Adrenal gland (tissue), 12 donors: ENCODE results near the gene TMPRSS4. TPM values are rescaled to one million over a fixed set of nuclear protein-coding genes. Genes with fewer than 3 reads are reported as not detected.

Experiments used
- DNase-seq, 7 donors: peaks; one replicate each; pipeline ENCODE4 v3.0.0-alpha.2; 2019 to 2020
- H3K27ac ChIP-seq, 5 donors: fragments of 200-600 bp; sonication (generic) in 4 of 5; 1 replicate in 3 of 5; 2 replicates in 2 of 5; pipeline versions ENCODE4 v1.5.1 to v1.8.0; 2016 to 2020; ENCODE audit warnings: mild to moderate bottlenecking in 1 of 5
- H3K27me3 ChIP-seq: fragments of 200-600 bp; 2 replicates; pipeline ENCODE4 v1.8.0; 2021
- H3K36me3 ChIP-seq, 2 donors: fragments of 200-600 bp; replicated peaks in 1 of 2; 1 replicate in 1 of 2; 2 replicates in 1 of 2; pipeline versions ENCODE4 v1.5.1 to v1.8.0; 2018 to 2022
- H3K4me1 ChIP-seq, 2 donors: fragments of 200-600 bp; replicated peaks in 1 of 2; 1 replicate in 1 of 2; 2 replicates in 1 of 2; pipeline versions ENCODE4 v1.5.1 to v1.8.0; 2018 to 2021
- H3K4me3 ChIP-seq, 4 donors: fragments of 200-600 bp; sonication (generic) in 3 of 4; one replicate each; pipeline ENCODE4 v1.5.1; 2016 to 2018
- H3K9me3 ChIP-seq, 3 donors: fragments of 200-600 bp; sonication (generic) in 1 of 3; replicated peaks in 1 of 3; 1 replicate in 2 of 3; 2 replicates in 1 of 3; pipeline versions ENCODE4 v1.5.1 to v1.8.0; 2016 to 2021
- POLR2A ChIP-seq, 2 donors: fragments of 450-650 bp; IDR thresholded peaks; one replicate each; pipeline ENCODE4 v1.6.1; 2017; ENCODE audit warnings: antibody characterized with exemption in 2 of 2, mild to moderate bottlenecking in 2 of 2, moderate library complexity in 1 of 2
- WGBS, 4 donors: extraction: QIAGEN DNeasy Blood & Tissue Kit in 2 of 4; methylation state at CpG; one replicate each; pipeline versions ENCODE4 v1.1.5 to v1.1.7; 2013 to 2017; 5-methylcytosine and 5-hydroxymethylcytosine counted together
- intact Hi-C, 2 donors: fragments of 100-400 bp; cut with DNase I; formaldehyde crosslinking; loops; one replicate each; pipeline versions ENCODE4 v1.14.1 to v1.15.0; 2022 to 2023
- polyA plus RNA-seq, 3 donors: library from polyadenylated mRNA; stranded (reverse); fragments of 200-250 nt in 2 of 3; fragments of 350-450 nt in 1 of 3; fragmentation: Illumina TruSeq in 1 of 3; extraction: RNeasy Lipid Tissue Mini Kit (QIAGEN cat#74804) in 1 of 3; gene quantifications; one replicate each; pipeline ENCODE4 v1.2.3, GENCODE V29; 2013 to 2014
- total RNA-seq, 9 donors: library from RNA; depleted of rRNA in 4 of 9; stranded (reverse); fragments of >200 nt in 4 of 9; fragments of 120-200 nt in 1 of 9; fragmentation: NEBNext Ultra II Directional in 1 of 9; extraction: Animal tissue kit (Norgen Biotek cat#: 25700) in 1 of 9; gene quantifications; one replicate each; pipeline versions ENCODE4 v1.1.0 to v1.2.4, GENCODE V29; 2013 to 2023
- TF ChIP-seq, protein P1 (sequence below), 6 experiments: fragments of 450-650 bp in 4 of 6; fragments of 200-600 bp in 2 of 6; sonication (generic) in 1 of 6; IDR thresholded peaks; 1 replicate in 5 of 6; 2 replicates in 1 of 6; pipeline versions ENCODE4 v1.5.1 to v1.8.0; 2016 to 2021; ENCODE audit warnings: antibody characterized with exemption in 6 of 6, mild to moderate bottlenecking in 2 of 6, moderate library complexity in 1 of 6
- donor health status: healthy with polysubstance abuse.
- donor health status: Bipolar disorder and iron deficiency.
- donor health status: DM: yes; HTN: yes; CAD: no.
- donor health status: DM: no; HTN: no; CAD: no.
- donor health status: DM: no; HTN: no; CAD: no.
- donor health status: DM: yes; HTN: yes; CAD: no.

Gene TMPRSS4
- total and polyA plus RNA-seq, 12 donors = 0.13 to 0.43 (median 0.27) TPM; not detected in 8

DNA sequence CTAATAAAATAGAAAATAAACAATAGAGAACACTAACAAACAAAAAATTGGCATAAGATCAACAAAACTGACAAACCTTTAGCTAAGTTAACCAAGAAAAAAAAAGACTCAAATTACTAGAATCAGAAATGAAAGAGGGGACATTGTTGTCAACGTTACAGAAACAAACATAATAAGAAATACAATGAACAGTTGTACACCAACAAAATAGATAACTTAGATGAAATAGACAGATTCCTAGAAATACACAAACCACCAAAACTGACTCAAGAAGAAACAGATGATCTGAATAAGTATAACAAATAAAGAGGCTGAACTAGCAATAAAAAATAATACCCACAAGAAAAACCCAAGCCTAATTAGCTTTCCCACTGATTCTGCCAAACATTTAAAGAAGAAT lies 34.7 kb upstream of the TMPRSS4 start:
- Histone ChIP-seq H3K4me1 (no peaks in the 10 kb centered on the region), H3K36me3 (no peaks in the 10 kb centered on the region), H3K9me3 (no peaks in the 10 kb centered on the region), H3K4me3 (no peak overlapping the region), H3K27ac (no peak overlapping the region), H3K27me3 (no peaks in the 10 kb centered on the region)
- intact Hi-C loops = no loop called here
- DNase-seq = no peak
- 69 to 88% (median 75%) methylated on average over 1 of the region's 1 CpG for WGBS, 4 donors
- TF ChIP-seq POLR2A (IDR thresholded peaks at IDR 0.05) = no peak
- TF ChIP-seq, protein P1, sequence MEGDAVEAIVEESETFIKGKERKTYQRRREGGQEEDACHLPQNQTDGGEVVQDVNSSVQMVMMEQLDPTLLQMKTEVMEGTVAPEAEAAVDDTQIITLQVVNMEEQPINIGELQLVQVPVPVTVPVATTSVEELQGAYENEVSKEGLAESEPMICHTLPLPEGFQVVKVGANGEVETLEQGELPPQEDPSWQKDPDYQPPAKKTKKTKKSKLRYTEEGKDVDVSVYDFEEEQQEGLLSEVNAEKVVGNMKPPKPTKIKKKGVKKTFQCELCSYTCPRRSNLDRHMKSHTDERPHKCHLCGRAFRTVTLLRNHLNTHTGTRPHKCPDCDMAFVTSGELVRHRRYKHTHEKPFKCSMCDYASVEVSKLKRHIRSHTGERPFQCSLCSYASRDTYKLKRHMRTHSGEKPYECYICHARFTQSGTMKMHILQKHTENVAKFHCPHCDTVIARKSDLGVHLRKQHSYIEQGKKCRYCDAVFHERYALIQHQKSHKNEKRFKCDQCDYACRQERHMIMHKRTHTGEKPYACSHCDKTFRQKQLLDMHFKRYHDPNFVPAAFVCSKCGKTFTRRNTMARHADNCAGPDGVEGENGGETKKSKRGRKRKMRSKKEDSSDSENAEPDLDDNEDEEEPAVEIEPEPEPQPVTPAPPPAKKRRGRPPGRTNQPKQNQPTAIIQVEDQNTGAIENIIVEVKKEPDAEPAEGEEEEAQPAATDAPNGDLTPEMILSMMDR (IDR thresholded peaks at IDR 0.05) = no peak

DNA sequence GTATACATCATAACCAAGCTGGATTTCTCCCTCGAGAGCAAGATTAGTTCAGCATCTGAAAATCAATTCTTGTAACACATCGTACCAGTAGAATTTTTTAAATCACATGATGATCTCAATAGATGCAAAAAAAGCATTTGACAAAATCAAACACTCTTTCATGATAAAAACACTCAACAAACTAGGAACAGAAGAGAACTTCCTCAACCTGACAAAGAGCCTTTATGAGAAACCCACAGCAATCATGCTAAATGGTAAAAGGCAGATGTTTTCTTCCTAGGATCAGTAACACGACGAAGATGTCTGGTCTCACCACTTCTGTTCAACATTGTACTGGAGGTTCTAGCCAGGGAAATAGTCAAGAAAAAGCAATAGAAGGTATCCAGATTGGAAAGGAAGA lies 34.1 kb upstream of the TMPRSS4 start:
- intact Hi-C loops = no loop called here
- H3K27ac ChIP-seq = no peak overlapping the region
- DNase-seq = no peak
- H3K4me3 ChIP-seq = no peak overlapping the region
- H3K4me1 ChIP-seq = no peaks in the 10 kb centered on the region
- no peaks in the 10 kb centered on the region for H3K27me3 ChIP-seq
- WGBS, 4 donors = 70 to 83% (median 77%) methylated on average over 4 of the region's 4 CpGs
- no peaks in the 10 kb centered on the region for H3K36me3 ChIP-seq
- no peak for TF ChIP-seq POLR2A (IDR thresholded peaks at IDR 0.05)
- TF ChIP-seq, protein P1 (IDR thresholded peaks at IDR 0.05) = no peak
- H3K9me3 ChIP-seq = no peaks in the 10 kb centered on the region

DNA sequence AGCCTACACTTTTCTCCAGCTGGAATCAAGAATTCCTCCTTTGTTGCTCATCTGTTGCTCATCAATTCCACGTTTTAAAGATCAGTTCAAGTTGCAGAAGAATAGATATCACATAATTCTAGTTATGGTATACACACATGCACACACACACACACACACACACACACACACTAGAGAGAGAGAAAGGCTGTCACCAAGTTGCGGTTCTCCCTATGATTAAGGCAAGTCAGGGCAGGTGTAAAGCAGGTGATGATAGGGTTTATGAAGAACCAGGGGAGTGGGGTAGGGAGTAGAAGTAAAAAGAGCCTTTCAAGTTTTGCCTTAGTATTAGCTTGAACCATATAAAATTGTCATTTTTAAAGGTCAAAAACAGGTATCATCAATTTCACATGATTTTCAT lies 31.7 kb upstream of the TMPRSS4 start:
- Histone ChIP-seq H3K4me1 (no peaks in the 10 kb centered on the region), H3K36me3 (no peaks in the 10 kb centered on the region), H3K4me3 (no peak overlapping the region), H3K27ac (no peak overlapping the region), H3K27me3 (no peaks in the 10 kb centered on the region), H3K9me3 (no peaks in the 10 kb centered on the region)
- intact Hi-C loops = no loop called here
- TF ChIP-seq, protein P1 (IDR thresholded peaks at IDR 0.05) = no peak
- no peak for TF ChIP-seq POLR2A (IDR thresholded peaks at IDR 0.05)
- 51 to 72% (median 65%) methylated on average over 2 of the region's 2 CpGs for WGBS, 4 donors
- no peak for DNase-seq

DNA sequence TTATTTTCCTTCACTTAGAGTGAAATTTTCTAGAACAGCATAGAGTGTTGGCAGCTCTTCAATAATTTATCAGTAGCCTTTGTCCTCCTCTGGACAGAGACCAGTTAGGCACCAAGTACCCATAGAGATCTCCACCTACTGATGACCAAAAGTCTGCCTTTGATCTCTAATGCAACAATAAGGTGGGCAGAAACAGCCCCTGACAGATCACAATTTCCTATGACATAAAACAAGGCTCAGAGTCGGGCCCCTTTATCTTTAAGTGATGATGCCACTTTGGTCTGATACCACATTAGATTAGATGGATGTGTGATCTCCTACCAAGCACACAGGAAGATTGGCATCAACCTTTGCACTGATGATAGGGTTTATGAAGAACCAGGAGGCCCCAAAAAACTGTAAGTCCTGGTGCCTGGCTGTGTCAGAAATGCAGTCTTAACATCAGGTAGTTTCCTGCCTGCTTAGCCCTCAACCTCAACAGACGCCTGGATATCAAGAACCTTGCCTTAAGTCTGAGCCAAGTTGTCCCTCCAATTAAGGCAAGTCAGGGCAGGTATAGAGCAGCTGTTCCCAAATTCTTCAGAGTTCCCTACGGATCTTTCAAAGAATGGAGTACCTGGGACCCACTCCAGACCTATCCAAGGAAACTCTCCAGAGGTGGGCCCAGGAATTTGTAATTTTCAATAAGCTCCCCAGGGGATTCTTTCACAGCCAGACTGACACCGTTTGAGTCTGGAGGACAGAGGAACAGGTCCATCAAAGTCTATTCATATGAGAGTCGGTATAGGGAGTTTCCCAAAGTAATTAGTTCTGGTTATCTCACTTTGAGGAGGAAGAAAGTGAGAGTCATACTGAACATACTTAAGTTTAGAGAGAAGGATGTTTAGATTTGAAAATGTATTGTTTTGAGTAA lies 30.6 kb upstream of the TMPRSS4 start:
- no peak overlapping the region for H3K27ac ChIP-seq
- H3K36me3 ChIP-seq = no peaks in the 10 kb centered on the region
- WGBS, 4 donors = 67 to 72% (median 69%) methylated on average over 5 of the region's 5 CpGs
- H3K4me3 ChIP-seq = no peak overlapping the region
- intact Hi-C loops = no loop called here
- H3K9me3 ChIP-seq = no peaks in the 10 kb centered on the region
- TF ChIP-seq, protein P1 (IDR thresholded peaks at IDR 0.05) = no peak
- TF ChIP-seq POLR2A (IDR thresholded peaks at IDR 0.05) = no peak
- no peaks in the 10 kb centered on the region for H3K4me1 ChIP-seq
- H3K27me3 ChIP-seq = no peaks in the 10 kb centered on the region
- peak in 1 of 7 donors; percentile 25 for DNase-seq
